ENCODE measurements around the gene HSPA1A.

Gene HSPA1A

GRCh38 chr6:31813465-31813849 is 1.9 kb upstream of the HSPA1A start:
- no peak for TF ChIP-seq CTCF (IDR thresholded peaks at IDR 0.05)

DNA sequence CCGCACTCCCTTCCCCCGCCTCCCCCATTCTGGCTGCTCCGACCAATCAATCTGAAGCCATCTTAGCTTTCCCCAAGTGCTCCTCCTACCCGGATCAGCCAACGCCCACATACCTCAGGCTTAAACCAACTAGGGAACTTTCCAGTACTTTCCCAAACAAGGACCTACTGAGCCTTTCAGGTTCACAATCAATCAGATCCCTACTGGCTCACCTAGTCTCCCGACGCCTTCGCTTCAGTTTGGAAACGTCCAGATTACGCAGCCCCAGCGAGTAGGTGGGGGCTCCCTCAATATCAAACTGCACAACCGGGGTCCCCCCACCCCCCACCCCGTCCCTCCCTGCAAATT is 692 bp upstream of the HSPA1A start:
- TF ChIP-seq CTCF (IDR thresholded peaks at IDR 0.05), result no peak

DNA sequence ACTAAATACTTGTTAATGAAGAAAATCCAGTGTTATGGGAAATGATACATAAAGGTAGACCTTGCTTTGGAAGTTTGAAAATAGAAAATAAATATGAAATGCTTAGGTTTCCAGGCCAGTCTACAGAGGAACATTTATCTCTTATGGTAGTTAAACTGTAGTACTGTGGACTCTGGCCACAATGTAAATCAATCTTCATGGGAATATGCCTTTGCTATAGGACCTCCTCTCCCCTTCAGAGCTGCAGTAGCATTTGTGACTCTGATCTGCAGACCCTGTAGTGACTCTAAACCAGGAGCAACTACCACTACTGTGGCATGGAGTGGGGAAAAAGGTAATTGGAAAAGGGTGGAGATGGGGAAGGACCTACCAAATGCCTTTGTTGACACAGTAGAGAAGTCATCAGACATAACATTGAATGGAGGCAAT is 4.5 kb downstream of the HSPA1A start:
- no peak for TF ChIP-seq CTCF (IDR thresholded peaks at IDR 0.05)

DNA sequence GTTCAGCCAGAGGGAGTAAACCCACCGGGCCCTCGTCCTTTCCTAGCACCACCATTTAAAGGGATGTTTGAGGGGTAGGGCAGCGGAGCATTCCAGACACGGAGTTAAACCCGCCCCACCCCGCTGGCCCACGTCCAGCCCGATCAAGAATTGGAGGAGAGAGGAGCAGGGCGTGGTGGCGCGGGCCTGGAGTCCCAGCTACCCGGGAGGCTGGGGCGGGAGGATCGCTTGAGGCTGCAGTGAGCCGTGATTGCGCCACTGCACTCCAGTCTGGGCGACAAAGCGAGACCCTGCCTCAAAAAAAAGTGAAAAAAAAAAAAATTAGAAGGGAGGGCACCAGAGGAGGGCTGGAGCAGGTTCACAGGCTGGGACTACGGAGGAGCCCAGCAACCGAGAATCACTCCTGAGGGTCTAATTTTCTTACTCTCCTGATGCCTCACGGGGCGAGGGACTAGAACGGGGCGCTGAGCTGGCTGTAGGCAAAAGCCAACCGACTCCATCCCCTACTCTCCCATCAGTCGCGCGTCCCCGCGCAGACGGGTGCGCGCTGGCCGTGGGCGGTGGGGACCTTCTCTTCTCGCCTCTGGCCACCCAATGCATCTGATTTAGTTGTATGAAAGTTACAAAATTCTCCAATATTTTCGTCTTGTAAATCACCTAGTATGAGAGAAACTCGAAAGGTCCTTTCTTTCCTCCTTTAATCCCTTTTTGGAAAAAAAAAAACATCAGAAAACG is 6.1 kb downstream of the HSPA1A start:
- TF ChIP-seq CTCF (IDR thresholded peaks at IDR 0.05), result no peak

GRCh38 chr6:31822036-31822821 is 6.9 kb downstream of the HSPA1A start:
- no peak for TF ChIP-seq CTCF (IDR thresholded peaks at IDR 0.05)

- no peak for TF ChIP-seq CTCF (IDR thresholded peaks at IDR 0.05)
These were observed 10.2 kb downstream of the HSPA1A start for GRCh38 chr6:31825553-31825952.

DNA sequence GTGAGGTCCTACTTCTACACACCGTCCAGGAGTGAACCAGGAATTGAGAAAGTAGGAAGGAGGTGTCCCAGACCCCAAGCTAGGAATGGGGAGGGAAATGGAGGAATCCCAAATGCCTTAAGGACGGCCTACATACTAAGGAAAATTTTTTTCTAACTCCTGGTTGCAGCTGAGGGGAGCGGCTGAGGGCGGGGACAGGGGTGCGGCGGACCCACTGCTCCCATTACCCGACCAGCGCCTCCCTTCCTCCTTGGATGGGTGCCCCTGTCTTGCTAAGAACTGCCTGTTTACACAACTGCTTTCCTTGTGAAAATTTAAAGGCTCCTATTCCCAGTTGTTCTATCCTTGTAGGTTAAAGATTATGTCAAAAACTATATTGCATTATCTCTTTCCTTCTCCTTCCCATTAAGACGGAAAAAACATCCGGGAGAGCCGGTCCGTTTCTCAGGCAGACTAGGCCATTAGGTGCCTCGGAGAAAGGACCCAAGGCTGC is 11.5 kb downstream of the HSPA1A start:
- TF ChIP-seq CTCF (IDR thresholded peaks at IDR 0.05), result no peak
